HG02763 (cell line): ENCODE measurements around the gene BARX1.
"Not testable (repeated sequence)": the region's sequence is repeated elsewhere in the genome, so short reads cannot be mapped to it uniquely, and the experiment has no call there.

ENCODE experiments used
- ATAC-seq: cut with Tn5 transposase; IDR thresholded peaks from one replicate; pipeline ENCODE4 v1.9.1; 2021; ENCODE audit warnings: mild to moderate bottlenecking, moderate library complexity; ENCODE audit not compliant: unreplicated experiment

Gene BARX1

GRCh38 chr9:93952784-93953495, 2.2 kb downstream of the BARX1 start:
- no peak for ATAC-seq

DNA sequence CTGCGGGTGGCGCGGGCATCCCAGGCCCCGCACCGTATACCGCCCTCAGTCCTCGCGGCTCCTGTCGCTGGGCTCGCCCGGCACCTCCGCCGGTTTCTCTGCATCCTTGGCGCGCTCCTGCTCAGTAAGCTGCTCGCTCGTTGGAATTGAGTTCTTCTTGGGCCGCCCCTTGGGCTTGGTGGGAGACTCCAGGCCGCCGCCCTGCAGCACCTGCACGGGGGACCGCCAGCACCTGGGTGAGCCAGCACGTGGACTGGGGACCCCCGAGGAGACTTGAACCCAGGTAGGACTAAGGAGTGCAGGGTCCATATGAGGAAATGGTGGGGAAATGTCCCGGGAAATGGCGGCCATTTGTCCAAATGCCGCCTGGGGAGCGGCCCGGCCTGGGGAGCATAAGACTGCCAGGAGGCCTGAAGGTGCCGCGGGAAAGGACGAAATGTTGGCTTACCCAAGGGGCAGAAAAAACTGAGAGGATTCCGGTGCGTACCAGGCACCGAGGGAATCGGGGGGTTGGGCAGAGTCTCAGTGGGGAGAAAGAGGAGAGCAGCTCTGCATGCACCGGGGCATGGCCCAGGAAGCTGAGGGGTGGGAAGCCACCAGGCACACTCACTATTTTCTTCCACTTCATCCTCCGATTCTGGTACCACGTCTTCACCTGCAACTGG, 2.9 kb downstream of the BARX1 start:
- no peak for ATAC-seq

- no peak for ATAC-seq
These were observed 3.5 kb downstream of the BARX1 start for GRCh38 chr9:93951655-93952118.

DNA sequence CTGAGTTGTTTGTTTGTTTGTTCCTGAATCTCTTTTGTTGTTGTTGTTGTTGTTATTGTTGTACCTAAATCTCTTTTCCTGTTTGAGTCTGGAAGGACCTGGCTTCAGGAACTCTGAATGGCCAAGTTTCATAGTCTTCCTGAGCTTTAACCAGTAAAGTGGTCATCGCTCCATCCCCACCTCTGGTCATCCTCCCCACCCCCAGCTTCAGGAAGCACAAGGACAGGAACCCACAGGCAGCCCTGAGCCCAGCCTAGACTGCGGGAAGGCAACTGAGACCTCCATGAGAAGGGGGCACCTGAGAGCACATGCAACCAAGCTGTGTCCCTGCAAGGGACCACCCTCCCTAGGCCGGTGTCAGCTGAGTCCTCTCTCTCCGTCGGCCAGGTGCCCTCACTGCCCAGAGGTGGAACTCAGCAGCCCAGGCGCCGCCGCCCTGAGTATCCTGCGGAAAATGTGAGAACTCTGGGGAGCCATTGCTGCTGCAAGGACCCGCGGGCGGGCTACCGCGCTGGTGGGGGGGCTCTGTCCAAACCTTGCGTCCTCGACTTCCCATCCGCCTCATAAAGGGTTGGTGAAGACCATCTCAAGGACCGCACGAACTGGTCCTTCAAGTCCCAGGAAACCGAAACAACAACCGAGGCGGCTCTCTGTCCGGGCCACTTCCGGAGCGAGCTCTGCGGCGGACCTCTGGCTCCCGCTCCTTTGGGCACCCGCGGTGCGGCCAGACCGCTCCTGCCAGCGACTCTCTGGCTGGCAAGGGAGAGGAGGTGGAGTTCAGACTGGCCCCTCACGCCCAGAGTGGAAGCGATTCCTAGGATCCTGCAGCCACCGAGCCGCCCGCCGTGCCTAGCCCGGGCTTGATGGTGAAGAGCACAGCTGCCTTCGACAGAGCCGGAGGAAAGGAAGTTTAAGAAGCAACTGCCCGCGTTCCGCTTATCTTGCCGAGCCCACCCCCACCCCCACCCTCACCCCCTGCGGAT, 4.2 kb downstream of the BARX1 start:
- ATAC-seq: no peak

DNA sequence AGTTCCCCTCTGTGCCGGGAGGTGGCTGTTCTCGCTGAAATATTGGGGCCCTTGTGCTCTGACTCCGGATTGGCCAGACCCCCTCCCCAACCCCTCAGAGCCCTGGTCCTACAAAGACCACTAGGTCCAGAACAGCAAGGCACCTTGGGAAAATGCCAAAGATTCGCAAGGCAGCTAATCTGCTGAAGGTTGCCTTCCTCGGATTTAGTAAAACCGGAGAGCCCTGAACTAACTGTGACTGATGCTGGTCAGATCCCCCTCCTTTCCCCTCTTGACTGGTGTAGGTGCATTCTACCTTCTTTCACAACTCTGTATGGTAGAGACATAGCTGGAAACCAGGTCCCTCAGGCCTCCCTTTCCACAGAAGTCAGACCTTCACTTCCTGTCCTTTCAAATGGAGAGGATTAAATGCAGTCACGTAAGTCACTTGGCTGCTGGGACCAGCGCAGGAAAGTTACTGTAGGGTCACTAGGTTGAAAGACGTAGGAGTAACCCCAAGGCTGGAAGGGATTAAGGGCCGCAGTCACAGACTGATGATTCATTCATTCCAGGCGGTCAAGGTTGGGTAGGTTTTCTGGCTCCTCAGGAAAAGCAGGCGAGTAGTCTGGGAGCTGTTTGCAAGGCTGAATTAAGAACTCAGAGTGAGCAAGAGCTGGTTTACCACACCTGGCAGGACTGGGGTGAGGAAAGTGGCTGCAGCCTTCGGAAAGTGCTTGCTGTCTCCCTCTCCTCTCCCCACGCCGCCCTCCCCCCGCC, 5.3 kb downstream of the BARX1 start:
- no peak for ATAC-seq

GRCh38 chr9:93949073-93949693, 6.0 kb downstream of the BARX1 start:
- no peak for ATAC-seq

- ATAC-seq: no peak
These were observed 6.6 kb downstream of the BARX1 start for GRCh38 chr9:93948441-93949072.

DNA sequence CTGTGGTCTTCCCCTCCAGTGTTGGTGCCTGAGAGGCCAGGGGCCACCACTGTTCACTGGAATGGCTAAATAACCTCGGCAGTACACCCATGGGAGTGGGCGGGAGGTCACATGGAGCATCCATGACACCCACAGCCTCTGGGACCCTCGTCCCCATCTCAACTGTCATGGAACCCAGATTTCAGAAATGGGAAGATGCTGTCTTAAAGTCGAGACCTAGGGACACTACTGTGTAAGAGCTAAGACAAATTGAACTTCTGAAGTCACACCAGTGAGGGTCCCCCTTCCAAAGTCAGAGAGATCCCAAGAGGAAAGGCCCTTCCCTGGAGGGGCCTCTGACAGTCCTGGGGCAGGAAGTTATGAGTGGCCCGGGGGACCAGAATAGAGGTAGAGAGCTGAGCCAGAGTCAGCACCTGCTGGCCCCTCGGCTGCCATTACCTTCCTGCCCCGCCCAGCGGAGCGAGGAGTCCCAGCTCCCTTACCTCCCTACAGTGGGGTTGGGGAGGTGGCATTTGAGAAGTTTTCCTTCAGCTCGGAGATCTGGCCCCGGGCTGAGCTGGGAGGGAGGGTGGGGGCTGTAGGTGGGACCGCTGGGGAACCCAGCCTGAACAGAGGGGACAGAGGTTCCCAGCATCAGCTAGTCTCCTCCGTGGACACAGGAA, 7.6 kb downstream of the BARX1 start:
- no peak for ATAC-seq

- no peak for ATAC-seq
These were observed 8.8 kb downstream of the BARX1 start for GRCh38 chr9:93946338-93946712.

DNA sequence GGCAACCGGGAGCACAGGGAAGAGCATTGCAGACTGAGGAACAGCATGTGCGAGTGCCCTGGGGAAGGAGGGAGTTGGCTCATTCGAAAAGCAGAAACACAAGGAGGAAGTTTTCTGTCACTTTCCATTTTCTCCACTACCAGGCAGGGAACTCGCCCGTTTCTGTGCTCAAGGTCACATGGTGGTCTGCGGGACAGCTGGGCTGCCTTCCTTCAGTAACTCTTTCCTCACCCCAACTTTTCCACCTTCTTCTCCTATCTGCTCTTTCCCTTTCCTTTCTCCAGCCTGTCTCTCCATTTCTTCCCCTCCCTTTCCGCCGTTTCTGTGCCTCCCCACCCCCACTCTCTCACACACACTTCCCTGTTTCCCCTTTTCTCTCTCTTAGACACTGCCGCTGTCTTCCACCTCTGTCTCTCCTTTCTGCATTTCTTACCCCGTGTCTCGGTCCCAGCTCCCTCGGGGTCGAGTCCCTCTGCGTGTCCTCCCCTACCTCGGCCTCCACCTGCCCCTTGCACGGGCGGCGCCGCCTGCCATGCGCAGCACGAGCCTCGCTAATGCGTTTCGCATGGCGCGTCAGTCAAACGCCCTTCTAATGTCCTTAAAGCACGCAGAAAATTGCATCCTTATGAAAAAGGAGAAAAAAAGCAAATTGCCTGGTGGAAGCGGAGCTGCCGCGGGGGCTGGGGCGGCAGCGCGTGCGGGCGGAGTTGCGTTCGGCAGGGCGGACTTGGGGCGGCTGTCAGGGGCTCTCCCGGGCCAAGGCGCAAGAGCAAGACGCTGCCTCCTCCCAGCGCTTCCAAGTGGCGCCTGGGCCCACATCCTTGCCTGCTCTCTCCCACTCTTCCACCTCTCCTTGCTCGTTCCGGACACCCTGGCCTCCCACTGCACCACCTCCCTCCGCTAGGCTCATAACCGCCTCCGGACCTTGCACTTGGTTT, 9.5 kb downstream of the BARX1 start:
- no peak for ATAC-seq

DNA sequence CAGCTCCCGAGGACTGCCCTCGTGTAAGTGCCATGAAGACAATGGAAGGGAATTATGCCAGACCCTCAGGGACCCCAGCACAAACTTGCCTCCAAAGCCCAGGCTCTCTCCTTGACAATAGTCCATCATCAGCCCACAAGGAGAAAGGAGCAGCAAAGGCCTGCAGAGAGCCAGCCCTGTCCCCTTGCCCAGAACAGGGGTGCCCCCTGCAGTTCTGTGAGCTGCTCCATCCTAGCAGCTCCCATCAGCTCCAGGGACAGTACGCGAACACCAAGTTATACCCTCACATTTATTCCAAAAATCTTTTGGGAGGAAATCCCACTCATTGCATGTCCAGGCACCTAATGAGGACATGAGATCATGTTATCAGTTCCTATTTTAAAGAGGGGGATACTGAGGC, 11.1 kb downstream of the BARX1 start:
- ATAC-seq: no peak

DNA sequence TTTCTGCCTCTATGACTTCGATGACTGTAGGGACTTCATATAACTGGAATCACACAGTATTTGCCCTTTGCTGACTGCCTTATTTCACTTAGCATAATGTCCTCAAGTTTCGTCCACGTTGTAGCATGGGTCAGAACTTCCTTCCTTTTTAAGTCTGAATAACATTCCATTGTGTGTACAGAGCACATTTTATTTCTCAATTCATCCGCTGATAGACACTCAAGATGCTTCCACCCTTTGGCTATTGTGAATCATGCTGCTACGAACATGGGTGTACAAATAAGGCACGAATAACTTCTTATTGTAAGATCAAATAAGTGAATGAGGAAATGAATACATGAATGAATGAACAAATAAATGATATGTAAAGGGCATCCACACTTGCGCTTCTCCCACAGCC, 13.0 kb downstream of the BARX1 start:
- ATAC-seq: no peak

GRCh38 chr9:93941493-93941892, 13.7 kb downstream of the BARX1 start:
- ATAC-seq: no peak

DNA sequence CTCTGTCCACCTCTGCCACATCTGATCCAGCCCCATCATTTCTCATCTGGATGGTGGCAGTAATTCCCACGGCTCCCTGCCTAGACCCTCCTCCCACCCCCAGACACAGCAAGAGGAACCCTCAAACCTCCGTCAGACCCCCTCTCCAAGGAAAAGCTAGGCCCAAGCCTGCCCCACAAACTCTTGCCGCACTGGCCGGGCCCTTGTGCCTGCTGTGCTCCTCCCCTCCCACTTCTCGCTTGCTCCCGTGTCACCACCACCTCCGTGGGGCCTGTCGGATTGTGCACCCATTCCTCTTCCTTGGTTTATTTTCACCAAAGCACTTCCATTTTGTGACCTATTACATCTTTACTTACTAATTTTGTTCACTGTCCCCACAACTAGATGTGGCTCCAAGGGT, 14.2 kb downstream of the BARX1 start:
- no peak for ATAC-seq

DNA sequence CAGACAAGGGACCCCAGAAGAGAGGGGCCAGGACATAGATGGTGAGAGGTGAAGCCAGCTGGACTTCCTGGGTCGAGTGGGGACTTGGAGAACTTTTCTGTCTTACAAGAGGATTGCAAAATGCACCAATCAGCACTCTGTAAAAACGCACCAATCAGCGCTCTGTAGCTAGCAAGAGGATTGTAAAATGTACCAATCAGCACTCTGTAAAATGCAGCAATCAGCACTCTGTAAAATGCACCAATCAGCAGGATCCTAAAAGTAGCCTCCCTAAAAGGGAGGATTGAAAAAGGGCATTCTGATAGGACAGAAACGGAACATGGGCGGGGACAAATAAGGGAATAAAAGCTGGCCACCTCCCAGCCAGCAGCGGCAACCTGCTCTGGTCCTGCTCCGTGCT, 15.6 kb downstream of the BARX1 start:
- ATAC-seq: not testable (repeated sequence)

DNA sequence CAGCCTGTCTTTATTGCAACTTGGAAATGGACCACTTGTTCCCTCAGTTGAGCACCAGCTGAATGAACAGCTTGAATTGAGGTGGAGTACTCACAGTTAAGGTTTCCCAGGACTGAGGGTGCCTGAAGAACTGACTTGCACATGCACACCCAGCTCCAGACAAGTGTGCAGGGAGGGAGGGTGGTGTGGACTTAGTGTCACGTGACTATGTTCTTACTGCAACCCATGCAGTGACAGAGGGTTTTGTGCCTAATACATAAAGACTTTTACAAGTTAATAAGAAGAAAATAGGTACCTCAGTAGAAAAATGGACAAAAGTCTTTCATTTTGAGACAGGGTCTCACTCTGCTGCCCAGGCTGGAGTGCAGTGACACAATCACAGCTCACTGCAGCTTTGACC, 18.0 kb downstream of the BARX1 start:
- no peak for ATAC-seq

GRCh38 chr9:93931905-93932304, 23.2 kb downstream of the BARX1 start:
- ATAC-seq: no peak

GRCh38 chr9:93930070-93930469, 25.1 kb downstream of the BARX1 start:
- no peak for ATAC-seq
